Liver (tissue), 3 donors: Measurements from ENCODE around the gene POLE2.

ENCODE experiments used
- FOXA1 ChIP-seq: IDR thresholded peaks from 2 replicates; pipeline ENCODE4 v1.6.1; 2016; ENCODE audit warnings: antibody characterized with exemption
- FOXA2 ChIP-seq: IDR thresholded peaks from 2 replicates; pipeline ENCODE4 v1.6.1; 2016; ENCODE audit warnings: antibody characterized with exemption
- JUND ChIP-seq, 2 donors: IDR thresholded peaks; 2 replicates each; pipeline ENCODE4 v1.6.1; 2016; ENCODE audit warnings: antibody characterized with exemption in 2 of 2
- NR2F2 ChIP-seq: IDR thresholded peaks from 2 replicates; pipeline ENCODE4 v1.6.1; 2016; ENCODE audit warnings: antibody characterized with exemption
- RAD21 ChIP-seq, 2 donors: IDR thresholded peaks; 2 replicates each; pipeline ENCODE4 v1.6.1; 2016; ENCODE audit warnings: antibody characterized with exemption in 2 of 2, mild to moderate bottlenecking in 2 of 2
- TAF1 ChIP-seq: conservative IDR thresholded peaks from 2 replicates; pipeline ENCODE4 v1.6.1; 2016; ENCODE audit warnings: antibody characterized with exemption, mild to moderate bottlenecking
- YY1 ChIP-seq: IDR thresholded peaks from 2 replicates; pipeline ENCODE4 v1.6.1; 2016; ENCODE audit warnings: antibody characterized with exemption, mild to moderate bottlenecking
- TF ChIP-seq, protein P1 (sequence below): fragments of 150-350 bp; IDR thresholded peaks from 2 replicates; pipeline ENCODE4 v1.5.1; 2017; ENCODE audit warnings: improper control_type of control experiment, low read depth, low read length; ENCODE audit not compliant: missing input control
- donor health status: healthy.
- donor health status: healthy.

DNA sequence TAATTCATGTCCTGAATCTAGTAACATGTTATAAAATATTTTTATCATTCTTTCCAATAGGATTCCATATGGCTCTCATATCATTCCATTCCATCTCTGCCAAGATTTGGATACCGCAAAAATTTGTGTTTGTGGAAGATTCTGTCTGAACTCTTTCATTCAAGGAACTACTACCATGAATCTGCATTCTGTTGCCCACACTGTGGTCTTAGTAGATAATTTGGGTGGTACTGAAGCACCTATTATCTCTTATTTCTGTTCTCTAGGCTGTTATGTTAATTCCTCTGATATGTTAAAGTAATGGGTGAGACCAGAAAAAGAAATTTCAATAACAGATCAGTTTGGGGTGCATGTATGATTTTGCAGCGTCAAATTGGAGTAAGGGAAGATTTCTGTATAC is 73.8 kb downstream of the POLE2 start:
- TF ChIP-seq, protein P1, sequence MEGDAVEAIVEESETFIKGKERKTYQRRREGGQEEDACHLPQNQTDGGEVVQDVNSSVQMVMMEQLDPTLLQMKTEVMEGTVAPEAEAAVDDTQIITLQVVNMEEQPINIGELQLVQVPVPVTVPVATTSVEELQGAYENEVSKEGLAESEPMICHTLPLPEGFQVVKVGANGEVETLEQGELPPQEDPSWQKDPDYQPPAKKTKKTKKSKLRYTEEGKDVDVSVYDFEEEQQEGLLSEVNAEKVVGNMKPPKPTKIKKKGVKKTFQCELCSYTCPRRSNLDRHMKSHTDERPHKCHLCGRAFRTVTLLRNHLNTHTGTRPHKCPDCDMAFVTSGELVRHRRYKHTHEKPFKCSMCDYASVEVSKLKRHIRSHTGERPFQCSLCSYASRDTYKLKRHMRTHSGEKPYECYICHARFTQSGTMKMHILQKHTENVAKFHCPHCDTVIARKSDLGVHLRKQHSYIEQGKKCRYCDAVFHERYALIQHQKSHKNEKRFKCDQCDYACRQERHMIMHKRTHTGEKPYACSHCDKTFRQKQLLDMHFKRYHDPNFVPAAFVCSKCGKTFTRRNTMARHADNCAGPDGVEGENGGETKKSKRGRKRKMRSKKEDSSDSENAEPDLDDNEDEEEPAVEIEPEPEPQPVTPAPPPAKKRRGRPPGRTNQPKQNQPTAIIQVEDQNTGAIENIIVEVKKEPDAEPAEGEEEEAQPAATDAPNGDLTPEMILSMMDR: no peak
- TF ChIP-seq RAD21 (IDR thresholded peaks at IDR 0.05) (no peak), YY1 (no peak), JUND (IDR thresholded peaks at IDR 0.05) (no peak), NR2F2 (no peak), FOXA1 (no peak), TAF1 (no peak), FOXA2 (no peak)
